HG02852 (cell line): Measurements from ENCODE around the gene PGGHG.
"Not testable (repeated sequence)": the region's sequence is repeated elsewhere in the genome, so short reads cannot be mapped to it uniquely, and the experiment has no call there.

Experiments
- ATAC-seq: cut with Tn5 transposase; IDR thresholded peaks from one replicate; pipeline ENCODE4 v1.9.1; 2021; ENCODE audit warnings: mild to moderate bottlenecking, moderate library complexity; ENCODE audit not compliant: unreplicated experiment

Gene PGGHG

DNA sequence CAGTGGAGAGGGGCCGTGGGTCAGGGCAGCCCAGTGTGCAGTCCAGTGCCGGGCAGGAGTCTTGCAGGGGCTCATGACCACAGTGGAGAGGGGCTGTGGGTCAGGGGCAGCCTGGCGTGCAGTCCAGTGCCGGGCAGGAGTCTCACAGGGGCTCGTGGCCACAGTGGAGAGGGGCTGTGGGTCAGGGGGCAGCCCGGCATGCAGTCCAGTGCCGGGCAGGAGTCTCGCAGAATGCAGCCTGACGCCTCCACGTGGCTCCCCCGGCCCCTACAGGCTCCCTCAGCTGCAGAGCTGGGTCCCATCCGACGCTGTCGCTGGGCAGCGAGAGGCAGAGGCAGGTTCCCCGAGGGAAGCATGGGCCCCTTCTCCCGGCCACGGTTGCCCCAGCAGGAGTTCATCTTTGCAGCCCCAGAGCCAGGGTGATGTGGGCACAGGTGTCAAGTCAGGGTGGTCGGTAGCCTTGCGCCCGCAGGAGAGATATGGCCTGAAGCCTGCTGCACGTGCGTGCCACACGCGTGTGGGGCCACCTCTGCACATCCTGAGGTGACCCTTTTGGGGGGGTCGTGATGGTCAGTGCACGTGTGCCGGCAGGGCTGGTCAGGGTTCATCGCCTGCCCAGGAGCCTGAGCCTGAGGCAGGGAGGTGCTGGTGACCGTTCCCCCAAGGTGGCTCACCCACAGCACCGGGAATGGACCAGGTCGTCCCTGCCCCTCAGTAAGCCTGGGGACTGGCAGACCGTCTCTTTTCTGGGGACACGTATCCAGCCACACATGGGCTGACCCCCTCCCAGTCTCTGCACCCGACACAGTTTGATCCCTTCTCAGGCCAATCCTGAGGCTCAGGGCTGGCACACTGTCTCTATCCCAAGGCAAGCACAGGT is 7.5 kb downstream of the PGGHG start:
- ATAC-seq: no peak

DNA sequence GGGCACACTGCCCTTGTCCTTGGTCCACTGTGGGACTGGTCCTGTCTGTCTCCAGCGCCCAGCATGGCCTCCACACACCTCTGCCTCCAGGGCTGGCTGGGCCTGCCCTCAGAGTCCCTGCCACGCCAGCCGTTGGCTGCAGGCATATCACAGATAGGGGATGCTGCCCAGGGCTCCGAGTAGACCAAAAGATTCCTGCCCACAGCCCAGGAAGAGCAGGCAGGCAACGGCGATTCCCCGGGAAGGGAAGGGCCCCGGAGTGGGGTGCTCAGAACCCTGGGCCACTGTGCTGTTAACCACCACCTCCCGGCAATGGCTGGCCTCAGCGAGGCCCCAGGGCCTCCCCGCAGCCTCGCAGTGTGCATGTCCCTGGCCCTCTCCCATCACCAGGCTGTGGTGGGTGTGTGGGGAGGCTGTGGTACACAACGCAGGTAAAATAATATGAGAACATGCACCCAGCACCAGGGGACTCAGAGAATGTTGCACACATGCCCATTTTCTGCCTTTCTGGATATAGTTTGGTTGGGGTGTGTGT is 8.2 kb downstream of the PGGHG start:
- no peak for ATAC-seq

DNA sequence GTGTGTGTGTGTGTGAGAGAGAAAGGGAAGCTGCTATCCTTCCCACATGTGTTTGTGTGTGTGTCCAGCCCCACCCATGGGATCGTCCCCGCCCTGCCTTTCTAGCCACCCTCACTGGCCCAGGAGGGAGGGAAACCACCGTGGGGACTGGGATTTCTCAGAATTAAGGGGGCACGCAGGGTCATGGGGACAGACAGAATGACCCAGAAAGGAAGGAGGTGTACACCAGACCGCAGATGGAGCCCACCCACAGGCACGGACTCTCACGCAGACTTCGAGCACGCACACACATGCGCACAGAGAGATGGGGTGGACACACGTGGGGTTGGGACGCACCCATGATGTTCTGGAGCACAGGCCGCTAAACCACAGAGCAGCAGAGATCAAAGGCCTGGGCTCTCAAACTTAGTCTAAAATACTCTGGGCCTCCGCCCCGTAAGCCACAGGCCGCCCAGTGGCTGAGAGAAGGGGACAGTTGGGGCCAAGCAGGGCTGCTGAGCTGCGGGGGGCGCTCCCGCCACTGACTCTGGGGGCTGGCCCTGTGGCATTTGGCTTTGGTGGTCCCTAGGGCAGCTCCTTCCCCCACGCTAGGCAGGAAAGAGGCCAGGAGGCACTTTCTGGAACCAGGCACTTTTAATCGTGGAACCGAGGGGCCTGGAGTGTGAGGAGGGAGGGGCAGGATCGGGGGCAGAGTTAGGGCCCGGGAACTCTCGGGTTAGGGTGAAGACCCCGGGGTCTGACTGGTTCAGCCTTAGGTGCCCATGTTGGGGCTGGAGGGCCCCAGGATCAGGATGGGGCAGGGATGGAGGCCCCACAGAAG is 8.9 kb downstream of the PGGHG start:
- ATAC-seq: no peak

DNA sequence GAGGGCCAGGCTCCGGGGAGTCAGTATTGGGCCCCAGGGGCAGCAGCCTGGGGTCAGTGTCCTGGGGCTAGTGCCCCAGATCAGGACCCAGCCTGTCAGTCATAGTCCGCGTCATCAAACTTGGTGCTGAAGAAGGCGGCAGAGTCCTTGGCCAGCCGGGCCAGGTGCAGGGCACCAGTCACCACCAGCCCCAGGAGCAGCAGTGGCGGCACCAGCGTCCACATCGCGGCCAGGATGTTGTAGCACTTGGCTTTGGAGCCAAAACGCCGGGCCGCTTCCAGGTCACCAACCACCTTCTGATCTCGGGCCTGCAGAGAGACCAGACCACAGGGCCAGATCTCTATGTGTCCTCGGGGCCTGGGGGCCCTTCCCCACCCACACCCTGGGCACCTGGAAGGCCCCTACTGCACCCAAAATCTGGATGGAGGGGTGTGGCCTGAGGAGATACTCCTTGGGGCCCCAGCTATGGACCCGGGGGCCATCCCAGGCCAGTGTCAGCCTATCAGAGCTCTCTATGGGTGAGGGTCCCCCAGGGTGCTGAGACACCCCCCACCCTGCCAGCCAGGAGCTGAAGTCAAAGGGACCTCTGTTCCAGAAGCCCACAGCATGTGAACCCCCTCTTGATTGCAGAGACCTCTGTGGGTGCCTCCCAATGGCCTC is 9.6 kb downstream of the PGGHG start:
- no peak for ATAC-seq

DNA sequence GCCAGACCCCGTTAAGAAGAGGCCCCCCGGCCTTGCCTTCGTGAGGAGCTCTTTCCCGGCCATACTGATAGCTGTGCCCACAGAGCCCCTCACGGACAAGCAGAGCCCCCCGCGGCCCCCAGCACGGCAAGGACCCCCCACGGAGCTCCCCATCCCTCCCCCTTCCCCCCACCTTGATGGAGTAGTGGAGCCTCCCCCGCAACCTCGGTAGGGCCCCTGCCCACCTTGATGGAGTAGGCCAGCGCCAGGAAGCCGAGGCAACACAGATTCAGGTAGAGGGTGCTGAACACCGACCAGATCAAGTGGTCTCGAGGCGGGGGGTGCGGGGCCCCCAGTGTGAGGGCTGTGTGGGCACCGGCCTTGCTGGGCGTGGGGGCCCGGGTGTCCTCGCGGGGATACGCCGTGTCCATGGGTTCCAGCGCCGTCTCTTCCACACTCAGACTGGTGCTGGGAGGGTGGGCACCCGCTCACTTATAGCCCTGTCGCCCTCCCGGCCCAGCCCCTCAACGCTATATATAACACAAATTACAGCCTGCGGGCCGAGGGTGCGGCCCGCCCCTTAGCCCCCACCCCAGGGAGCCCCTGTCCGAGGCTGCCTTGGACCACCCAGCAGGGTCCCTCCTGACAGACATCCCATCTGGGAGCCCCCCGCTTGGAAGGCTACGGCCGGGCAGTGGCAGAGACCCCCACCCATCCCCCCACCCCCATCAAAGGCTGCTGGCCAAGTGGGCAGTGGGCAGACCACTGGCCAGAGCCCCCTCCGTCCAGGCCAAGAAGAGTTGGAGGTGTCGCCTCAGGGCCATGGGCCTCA is 10.4 kb downstream of the PGGHG start, which contains the start of gene IFITM5:
Gene IFITM5 (minus strand): TSS at position 446 of the 811 bp plus-strand sequence. CDS start 36 bp downstream, at position 410.
- ATAC-seq: no peak

DNA sequence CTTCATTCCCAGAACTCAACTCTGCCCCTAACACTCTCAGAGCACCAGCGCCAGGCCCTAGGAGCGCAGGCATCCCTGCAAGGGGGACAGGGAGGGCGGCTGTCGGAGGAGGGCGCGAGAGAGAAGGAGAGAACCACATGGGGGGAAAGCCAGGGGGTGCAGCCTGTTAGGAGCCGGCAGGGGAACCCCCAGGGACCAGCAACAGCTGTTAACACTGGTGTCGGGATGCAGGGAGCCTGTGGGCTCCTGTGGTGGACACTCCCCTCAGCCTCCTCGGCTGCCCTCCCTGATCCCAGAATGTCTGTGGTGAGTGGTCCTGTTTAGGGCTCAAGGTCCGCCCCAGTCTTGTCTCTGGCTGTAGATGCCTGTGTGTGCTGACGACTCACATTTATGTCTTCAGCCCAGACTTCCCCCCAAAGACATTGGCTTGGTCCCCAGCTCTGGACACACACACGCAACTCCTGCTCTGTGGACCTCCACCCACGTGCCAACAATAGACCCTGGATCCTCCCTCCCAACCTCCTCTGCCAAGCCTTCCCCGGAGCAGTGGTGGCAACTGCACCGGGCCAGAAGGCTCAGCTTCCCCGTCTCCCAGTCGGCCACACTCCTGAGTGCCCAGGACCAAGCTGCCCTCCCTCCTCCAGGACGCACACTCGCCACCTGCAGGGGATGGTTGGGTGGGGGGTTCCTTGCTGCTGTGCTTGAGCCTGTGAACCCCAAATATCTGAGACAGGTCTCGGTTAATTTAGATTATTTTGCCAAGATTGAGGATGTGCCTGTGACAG is 11.2 kb downstream of the PGGHG start:
- no peak for ATAC-seq

DNA sequence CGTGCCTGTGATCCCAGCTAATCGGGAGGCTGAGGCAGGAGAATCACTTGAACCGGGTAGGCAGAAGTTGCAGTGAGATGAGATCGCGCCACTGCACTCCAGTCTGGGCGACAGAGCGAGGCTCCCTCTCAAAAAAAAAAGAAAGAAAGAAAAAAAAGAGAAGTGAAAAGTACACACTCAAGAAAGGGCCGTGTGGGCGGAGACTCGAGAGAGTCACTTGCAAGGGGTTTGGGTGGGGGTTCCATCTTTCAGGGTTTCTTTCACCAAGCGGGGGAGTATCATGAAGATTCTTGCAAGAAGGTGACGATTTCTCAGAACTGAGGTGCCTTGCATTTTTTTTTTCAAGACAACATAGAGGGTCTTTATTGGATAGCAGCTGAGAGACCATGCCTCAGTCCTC is 14.4 kb downstream of the PGGHG start:
- ATAC-seq: no peak

DNA sequence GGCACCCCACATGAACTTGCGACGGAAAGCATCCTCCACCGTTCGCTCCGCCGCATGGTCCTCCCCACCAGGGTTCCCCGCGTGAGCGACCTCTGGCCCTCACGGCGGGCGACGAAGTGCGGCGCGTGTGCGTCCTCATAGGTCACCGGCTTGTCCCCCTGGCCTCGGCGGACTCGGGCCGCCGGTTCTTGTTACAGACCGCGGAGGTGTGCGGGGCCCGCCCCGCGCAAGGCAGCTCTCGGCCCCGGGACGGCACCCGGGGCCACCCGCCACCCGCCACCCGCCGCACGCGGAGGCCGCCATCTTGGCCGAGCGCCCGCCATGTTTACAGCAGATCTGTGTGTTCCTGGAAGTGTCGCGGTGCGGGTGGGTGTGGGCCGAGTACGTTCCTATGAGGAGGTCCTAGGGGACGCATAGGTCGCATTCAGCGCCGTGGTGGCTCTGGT is 15.2 kb downstream of the PGGHG start:
- ATAC-seq: no peak

DNA sequence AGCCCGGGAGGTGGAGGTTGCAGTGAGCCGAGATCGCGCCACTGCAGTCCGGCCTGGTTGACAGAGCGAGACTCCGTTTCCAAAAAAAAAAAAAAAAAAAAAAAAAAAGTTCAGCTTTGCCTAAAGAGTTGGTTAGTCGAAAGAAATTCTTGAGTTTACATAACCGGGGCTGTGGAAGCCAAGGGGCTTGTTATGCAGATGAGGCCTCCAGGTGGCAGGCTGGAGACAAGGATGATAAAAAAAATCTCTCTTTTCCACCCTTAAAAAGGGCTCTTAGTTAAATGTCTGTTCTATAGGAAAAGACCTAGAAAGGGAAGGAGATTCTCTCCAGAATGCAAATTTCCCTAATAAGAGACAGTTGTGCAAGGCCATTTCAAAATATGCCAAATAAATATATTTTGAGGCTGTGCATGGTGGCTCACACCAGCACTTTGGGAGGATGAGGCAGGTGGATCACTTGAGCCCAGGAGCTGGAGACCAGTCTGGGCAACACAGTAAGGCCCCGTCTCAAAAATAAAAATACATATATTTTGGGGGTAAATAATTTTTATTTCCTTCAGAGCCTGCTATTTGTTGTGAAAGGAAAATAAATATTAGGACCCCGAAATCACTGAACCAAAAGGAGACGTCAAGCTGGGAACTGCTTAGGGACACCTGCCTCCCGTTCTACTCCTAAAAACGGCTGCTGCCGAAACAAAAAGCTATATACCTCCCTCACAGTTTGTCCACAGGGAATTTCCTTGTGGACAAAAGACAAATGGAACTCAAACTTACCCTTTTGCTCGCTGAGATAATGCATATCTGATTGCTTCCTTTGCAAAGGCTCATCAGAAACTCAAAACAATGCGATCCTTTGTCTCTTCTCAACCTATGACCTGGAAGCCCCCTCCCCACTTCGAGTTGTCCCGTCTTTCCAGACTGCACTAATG is 16.3 kb downstream of the PGGHG start:
- ATAC-seq: no peak

DNA sequence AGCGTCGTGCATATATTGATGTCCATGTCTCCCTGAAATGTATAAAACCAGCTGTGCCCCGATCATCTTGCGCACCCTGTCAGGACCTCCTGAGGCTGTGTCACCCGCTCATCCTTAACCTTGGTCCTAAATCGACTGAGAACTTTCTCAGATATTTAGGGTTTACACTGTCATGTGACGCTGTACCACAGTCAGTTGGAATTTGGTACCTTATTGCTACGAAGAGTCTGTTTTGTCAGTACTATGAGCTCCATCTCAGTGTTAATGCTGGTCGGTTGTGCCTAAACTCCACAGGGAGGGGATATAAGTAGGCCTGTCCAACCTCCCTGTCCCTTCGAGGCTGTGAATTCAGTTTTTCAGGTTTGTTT is 16.9 kb downstream of the PGGHG start:
- no peak for ATAC-seq

DNA sequence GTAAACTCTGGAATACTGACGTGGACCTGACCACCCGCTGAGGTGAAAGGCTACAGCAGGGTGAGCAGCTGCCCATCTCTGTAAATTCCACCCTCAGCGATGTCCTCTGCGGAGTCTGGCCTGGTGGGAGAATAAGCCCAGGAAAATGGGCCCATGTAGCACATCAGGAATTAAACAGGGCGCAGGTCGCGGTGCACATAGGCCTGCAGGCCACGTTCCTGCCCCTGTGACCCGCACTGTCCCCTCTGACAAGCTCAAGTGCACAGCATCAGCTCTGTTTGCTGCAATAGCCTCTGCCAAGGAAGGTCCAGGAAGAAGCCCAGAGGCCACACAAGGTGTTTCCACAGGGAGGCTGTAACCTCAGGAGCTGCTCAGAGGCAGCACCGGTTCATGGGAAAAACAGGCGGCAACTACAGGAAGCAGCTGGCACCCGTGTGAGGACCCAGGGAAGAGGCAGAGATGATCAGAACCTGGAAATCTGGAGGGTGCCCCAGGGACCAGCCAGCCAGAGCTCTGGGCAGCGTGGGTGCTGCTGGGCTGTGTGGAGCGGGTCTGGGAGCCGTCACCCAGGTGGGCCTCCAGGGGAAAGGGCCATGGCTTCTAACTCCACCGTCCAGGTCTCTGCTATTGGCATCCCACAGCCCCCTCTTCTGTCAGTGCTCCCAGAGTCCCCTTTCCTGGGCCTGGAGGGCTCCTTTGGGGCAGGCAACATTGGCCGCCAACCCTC is 17.9 kb downstream of the PGGHG start:
- no peak for ATAC-seq

DNA sequence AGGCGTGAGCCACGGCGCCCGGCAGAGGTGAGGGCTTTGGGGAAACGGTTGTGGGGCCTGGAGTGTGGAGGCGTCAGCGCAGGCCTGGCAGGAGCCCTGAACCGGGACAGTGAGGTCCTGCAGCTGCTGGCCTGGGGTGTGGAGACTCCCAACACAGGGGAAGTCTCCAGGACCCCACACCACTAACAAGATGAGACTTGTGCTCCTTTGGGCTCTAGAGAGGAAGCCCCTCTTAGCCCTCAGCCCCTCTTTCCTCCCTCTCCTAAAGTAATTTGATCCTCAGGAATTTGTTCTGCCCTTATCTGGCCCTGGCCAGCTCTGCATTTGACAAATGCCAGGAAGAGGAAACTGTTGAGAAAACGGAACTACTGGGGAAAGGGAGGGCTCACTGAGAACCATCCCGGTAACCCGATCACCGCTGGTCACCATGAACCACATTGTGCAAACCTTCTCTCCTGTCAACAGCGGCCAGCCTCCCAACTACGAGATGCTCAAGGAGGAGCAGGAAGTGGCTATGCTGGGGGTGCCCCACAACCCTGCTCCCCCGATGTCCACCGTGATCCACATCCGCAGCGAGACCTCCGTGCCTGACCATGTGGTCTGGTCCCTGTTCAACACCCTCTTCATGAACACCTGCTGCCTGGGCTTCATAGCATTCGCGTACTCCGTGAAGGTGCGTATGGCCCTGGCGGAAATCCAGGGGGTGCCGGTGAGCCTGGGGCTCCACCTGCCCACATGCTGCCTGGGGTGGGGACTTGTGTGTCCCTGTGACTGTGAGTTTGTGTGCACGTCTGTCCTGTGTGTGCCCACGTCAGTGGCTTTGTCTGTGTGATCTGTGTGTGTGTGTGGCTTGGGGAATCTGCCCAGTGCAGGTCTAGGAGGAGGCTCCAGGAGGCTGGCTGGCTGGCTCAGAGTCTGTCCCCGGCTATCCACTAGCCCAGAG is 19.1 kb downstream of the PGGHG start, which contains the start of gene IFITM2:
Gene IFITM2 (plus strand): TSS at position 51 of the 943 bp plus-strand sequence. CDS start 377 bp downstream, at position 428.
- not testable (repeated sequence) for ATAC-seq

DNA sequence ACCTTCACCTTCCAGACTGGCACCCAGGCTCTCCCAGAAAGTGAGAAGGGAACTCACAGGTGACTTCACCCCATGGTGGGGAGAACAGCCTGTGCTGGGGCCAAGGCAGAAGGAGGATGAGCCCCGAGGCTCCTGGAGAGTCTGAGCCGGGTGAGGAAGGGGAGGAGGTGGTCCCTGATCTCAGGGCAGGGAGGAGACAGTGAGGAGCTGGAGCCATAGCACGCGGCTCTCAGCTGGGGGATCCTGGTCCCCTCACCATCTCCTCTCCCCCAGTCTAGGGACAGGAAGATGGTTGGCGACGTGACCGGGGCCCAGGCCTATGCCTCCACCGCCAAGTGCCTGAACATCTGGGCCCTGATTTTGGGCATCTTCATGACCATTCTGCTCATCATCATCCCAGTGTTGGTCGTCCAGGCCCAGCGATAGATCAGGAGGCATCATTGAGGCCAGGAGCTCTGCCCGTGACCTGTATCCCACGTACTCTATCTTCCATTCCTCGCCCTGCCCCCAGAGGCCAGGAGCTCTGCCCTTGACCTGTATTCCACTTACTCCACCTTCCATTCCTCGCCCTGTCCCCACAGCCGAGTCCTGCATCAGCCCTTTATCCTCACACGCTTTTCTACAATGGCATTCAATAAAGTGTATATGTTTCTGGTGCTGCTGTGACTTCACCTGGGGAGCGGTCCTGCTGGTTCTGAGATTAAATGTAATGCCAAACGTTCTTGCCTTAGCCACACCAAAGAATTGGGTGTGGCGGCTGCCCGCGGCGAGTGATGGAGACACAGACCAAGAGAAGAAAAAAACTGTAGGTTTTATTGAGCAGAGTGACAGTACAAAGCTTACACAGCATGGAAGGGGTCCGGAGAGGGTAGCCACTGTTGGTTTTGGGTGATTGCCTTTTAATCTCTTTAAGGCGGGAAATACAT is 20.1 kb downstream of the PGGHG start:
- ATAC-seq: not testable (repeated sequence)

DNA sequence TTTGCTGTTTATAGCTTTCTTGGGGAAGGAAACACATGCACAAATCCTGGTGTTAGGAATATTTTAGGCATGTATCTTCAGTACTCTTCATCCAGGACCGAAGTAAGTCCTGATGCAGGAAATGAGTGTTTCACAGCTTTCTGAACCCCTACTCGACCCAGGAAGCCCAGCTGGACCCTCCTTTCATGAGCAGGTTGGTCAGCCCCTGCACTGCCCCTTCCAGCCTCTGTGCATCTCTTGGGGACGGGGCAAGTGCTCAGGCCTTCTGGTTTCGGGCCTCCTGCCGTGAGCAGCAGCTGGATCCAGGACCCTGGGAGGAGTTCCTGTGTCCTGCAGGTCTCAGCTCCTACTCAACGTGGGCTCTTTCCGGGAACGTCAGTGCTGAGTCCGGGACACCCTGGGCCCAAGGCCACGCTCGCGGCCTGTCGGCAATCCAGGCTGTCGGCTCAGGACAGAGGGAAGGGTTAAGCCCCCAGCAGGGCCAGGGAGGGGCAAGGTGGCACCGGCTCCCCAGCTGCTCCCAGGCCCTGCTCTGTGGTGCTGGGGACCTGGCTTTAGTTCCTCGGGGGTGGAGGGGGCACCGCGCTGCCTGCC is 21.1 kb downstream of the PGGHG start:
- ATAC-seq: not testable (repeated sequence)
